ENCODE measurements around the gene FIGLA.

GRCh38 chr2:70730730-70731129, 59.7 kb downstream of the FIGLA start:
- TF ChIP-seq CTCF (IDR thresholded peaks at IDR 0.05), result no peak
- no peak for TF ChIP-seq POLR2A (IDR thresholded peaks at IDR 0.05)
- no peak for TF ChIP-seq POLR2AphosphoS5 (IDR thresholded peaks at IDR 0.05)

Data from prostate gland (tissue), 2 donors.